Measurements from ENCODE around the gene TMSB4X.

Gene TMSB4X

GRCh38 chrX:12966151-12966550 lies 8.8 kb upstream of the TMSB4X start:
- TF ChIP-seq EZH2phosphoT487 (IDR thresholded peaks at IDR 0.05; ENCODE audit: low read depth), result no peak
- TF ChIP-seq, protein P1, sequence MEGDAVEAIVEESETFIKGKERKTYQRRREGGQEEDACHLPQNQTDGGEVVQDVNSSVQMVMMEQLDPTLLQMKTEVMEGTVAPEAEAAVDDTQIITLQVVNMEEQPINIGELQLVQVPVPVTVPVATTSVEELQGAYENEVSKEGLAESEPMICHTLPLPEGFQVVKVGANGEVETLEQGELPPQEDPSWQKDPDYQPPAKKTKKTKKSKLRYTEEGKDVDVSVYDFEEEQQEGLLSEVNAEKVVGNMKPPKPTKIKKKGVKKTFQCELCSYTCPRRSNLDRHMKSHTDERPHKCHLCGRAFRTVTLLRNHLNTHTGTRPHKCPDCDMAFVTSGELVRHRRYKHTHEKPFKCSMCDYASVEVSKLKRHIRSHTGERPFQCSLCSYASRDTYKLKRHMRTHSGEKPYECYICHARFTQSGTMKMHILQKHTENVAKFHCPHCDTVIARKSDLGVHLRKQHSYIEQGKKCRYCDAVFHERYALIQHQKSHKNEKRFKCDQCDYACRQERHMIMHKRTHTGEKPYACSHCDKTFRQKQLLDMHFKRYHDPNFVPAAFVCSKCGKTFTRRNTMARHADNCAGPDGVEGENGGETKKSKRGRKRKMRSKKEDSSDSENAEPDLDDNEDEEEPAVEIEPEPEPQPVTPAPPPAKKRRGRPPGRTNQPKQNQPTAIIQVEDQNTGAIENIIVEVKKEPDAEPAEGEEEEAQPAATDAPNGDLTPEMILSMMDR (IDR thresholded peaks at IDR 0.05; ENCODE audit: low read depth, low read length), result no peak
- H3K27me3 ChIP-seq (ENCODE audit: low read depth, low read length), result no peaks in the 10 kb centered on the region
- H3K4me1 ChIP-seq (ENCODE audit: low read length), result peaks cover 66% of the 10 kb centered on the region
- no peaks in the 10 kb centered on the region for H3K9me3 ChIP-seq (ENCODE audit: insufficient read depth, low read length)
- H3K27ac ChIP-seq (ENCODE audit: low read length), result peak overlapping the region; percentile 65
- no peak overlapping the region for H3K4me3 ChIP-seq (ENCODE audit: low read length)
- H3K9ac ChIP-seq (ENCODE audit: low read length), result 0 out of 2 replicates have a peak overlapping the region, but pooled peaks have one; percentile 13
- peaks cover 3% of the 10 kb centered on the region; the same call in 1 of the 2 replicates for H3K79me2 ChIP-seq (ENCODE audit: low read length)
- H2AFZ ChIP-seq (ENCODE audit: low read depth, low read length), result 0 out of 2 replicates have a peak overlapping the region, but pooled peaks have one; percentile 15
- no peaks in the 10 kb centered on the region for H4K20me1 ChIP-seq (ENCODE audit: insufficient read depth, low read length)
- no peaks in the 10 kb centered on the region for H3K36me3 ChIP-seq (replicated peaks; ENCODE audit: low read depth, low read length)
- peak overlapping the region; percentile 47 for H3K4me2 ChIP-seq (ENCODE audit: low read length)

DNA sequence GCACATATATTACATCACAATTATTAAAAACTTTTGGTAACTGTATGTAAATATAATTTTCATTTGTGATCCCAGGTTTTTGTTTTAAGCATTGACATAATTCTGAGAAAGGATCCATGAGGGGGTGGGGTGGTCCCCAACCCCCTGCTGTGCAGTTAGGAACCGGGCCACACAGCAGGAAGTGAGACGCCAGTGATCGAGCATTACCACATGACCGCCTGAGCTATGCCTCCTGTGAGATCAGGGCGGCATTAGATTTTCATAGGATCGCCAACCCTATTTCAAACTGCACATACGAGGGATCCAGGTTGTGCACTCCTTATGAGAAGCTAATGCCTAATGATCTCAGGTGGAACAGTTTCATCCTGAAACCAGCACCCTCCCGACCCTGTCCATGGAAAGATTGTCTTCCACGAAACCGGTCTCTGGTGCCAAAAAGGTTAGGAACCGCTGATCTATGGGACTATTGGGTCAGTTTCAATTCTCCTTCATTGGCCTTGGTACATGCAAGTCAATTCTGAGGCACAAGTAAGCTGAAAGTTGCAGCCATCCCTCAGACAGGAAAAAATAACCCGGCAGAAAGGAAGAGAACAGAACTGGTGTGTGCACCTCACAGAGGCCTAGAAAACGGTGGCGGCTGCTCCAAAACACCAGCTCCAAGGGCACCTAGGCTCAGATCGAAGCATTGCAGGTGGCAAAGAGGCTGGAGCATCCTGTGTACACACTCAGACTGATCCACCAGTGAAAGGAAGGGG lies 7.0 kb upstream of the TMSB4X start:
- peak overlapping the region; percentile 65 for H3K27ac ChIP-seq (ENCODE audit: low read length)
- no peaks in the 10 kb centered on the region for H3K9me3 ChIP-seq (ENCODE audit: insufficient read depth, low read length)
- peak overlapping the region; percentile 36 for H3K4me3 ChIP-seq (ENCODE audit: low read length)
- 0 out of 2 replicates have a peak overlapping the region, but pooled peaks have one; percentile 36 for H2AFZ ChIP-seq (ENCODE audit: low read depth, low read length)
- H3K27me3 ChIP-seq (ENCODE audit: low read depth, low read length), result no peaks in the 10 kb centered on the region
- H3K9ac ChIP-seq (ENCODE audit: low read length), result peak overlapping the region; percentile 62
- peaks cover 18% of the 10 kb centered on the region for H3K79me2 ChIP-seq (ENCODE audit: low read length)
- TF ChIP-seq EZH2phosphoT487 (IDR thresholded peaks at IDR 0.05; ENCODE audit: low read depth), result no peak
- TF ChIP-seq, protein P1 (IDR thresholded peaks at IDR 0.05; ENCODE audit: low read depth, low read length), result no peak
- H4K20me1 ChIP-seq (ENCODE audit: insufficient read depth, low read length), result no peaks in the 10 kb centered on the region
- peak overlapping the region; percentile 63 for H3K4me2 ChIP-seq (ENCODE audit: low read length)
- H3K4me1 ChIP-seq (ENCODE audit: low read length), result peaks cover 70% of the 10 kb centered on the region
- H3K36me3 ChIP-seq (replicated peaks; ENCODE audit: low read depth, low read length), result no peaks in the 10 kb centered on the region

DNA sequence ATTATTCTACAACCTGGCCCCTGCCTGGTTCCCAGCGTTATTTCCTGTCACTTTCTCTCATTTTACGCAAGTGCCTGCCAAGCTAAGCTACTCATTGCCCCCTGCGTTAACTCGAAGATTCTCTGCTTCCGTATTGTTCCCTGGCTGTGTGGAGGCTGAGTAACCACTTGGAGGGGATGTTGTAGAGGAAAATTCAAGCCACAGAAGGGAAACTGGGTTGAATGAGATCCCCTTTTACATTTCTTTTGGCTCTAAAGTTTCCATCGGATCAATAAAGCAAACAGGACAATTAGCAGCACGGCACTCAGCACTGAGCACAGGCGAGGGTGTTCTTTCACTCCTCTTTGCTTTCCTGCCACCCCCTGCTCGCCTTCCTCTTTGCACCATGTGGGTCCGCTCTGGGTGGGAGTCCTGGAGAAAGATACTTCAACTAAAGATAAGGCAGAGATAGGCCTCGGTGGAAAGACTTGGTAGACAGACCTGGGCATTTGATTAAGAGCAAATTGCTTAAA lies 4.2 kb upstream of the TMSB4X start:
- Histone ChIP-seq H4K20me1 (ENCODE audit: insufficient read depth, low read length) (peaks cover 7% of the 10 kb centered on the region), H3K4me1 (ENCODE audit: low read length) (peaks cover 76% of the 10 kb centered on the region), H3K9me3 (ENCODE audit: insufficient read depth, low read length) (no peaks in the 10 kb centered on the region), H3K4me2 (ENCODE audit: low read length) (peak overlapping the region; percentile 98), H2AFZ (ENCODE audit: low read depth, low read length) (0 out of 2 replicates have a peak overlapping the region, but pooled peaks have one; percentile 0), H3K4me3 (ENCODE audit: low read length) (peak overlapping the region; percentile 95), H3K36me3 (replicated peaks; ENCODE audit: low read depth, low read length) (peaks cover 7% of the 10 kb centered on the region), H3K27ac (ENCODE audit: low read length) (peak overlapping the region; percentile 100), H3K27me3 (ENCODE audit: low read depth, low read length) (no peaks in the 10 kb centered on the region), H3K79me2 (ENCODE audit: low read length) (peaks cover 45% of the 10 kb centered on the region), H3K9ac (ENCODE audit: low read length) (peak overlapping the region; percentile 100)
- TF ChIP-seq, protein P1 (IDR thresholded peaks at IDR 0.05; ENCODE audit: low read depth, low read length), result peak; percentile 41
- no peak for TF ChIP-seq EZH2phosphoT487 (IDR thresholded peaks at IDR 0.05; ENCODE audit: low read depth)

GRCh38 chrX:12971282-12972003 lies 3.5 kb upstream of the TMSB4X start:
- Histone ChIP-seq H3K4me2 (ENCODE audit: low read length) (peak overlapping the region; percentile 98), H3K4me3 (ENCODE audit: low read length) (peak overlapping the region; percentile 95), H3K9me3 (ENCODE audit: insufficient read depth, low read length) (no peaks in the 10 kb centered on the region), H4K20me1 (ENCODE audit: insufficient read depth, low read length) (peaks cover 12% of the 10 kb centered on the region), H3K27me3 (ENCODE audit: low read depth, low read length) (no peaks in the 10 kb centered on the region), H3K9ac (ENCODE audit: low read length) (peak overlapping the region; percentile 100), H2AFZ (ENCODE audit: low read depth, low read length) (no peak overlapping the region), H3K79me2 (ENCODE audit: low read length) (peaks cover 52% of the 10 kb centered on the region), H3K36me3 (replicated peaks; ENCODE audit: low read depth, low read length) (peaks cover 14% of the 10 kb centered on the region), H3K27ac (ENCODE audit: low read length) (peak overlapping the region; percentile 100), H3K4me1 (ENCODE audit: low read length) (peaks cover 69% of the 10 kb centered on the region)
- TF ChIP-seq EZH2phosphoT487 (IDR thresholded peaks at IDR 0.05; ENCODE audit: low read depth), result no peak
- TF ChIP-seq, protein P1 (IDR thresholded peaks at IDR 0.05; ENCODE audit: low read depth, low read length), result no peak
